Left lung (tissue), 14 donors: Measurements from ENCODE around the gene SP8. TPM values are rescaled to one million over a fixed set of nuclear protein-coding genes. Genes with fewer than 3 reads are reported as not detected.
"Not testable (repeated sequence)": the region's sequence is repeated elsewhere in the genome, so short reads cannot be mapped to it uniquely, and the experiment has no call there.

ENCODE experiments used
- ATAC-seq: fragments of 200-7000 bp; cut with Tn5 transposase; one replicate; pipeline ENCODE4 v1.9.1; 2020; ENCODE audit warnings: moderate library complexity
- DNase-seq, 4 donors: peaks; one replicate each; pipeline ENCODE4 v3.0.0-alpha.2; 2013 to 2020
- H3K27ac ChIP-seq, 2 donors: fragments of 200-600 bp; sonication (generic) in 1 of 2; one replicate each; pipeline versions ENCODE4 v1.5.0 to v1.8.0; 2020 to 2021
- H3K27me3 ChIP-seq, 2 donors: fragments of 200-600 bp; sonication (generic) in 1 of 2; one replicate each; pipeline versions ENCODE4 v1.5.0 to v1.8.0; 2020 to 2021
- H3K36me3 ChIP-seq, 2 donors: fragments of 200-600 bp; sonication (generic) in 1 of 2; one replicate each; pipeline versions ENCODE4 v1.5.0 to v1.8.0; 2020 to 2021
- H3K4me1 ChIP-seq, 2 donors: fragments of 200-600 bp; one replicate each; pipeline ENCODE4 v1.8.0; 2021
- H3K4me3 ChIP-seq, 2 donors: fragments of 200-600 bp; sonication (generic) in 1 of 2; one replicate each; pipeline versions ENCODE4 v1.5.0 to v1.8.0; 2020 to 2021; ENCODE audit warnings: mild to moderate bottlenecking in 1 of 2
- H3K9me3 ChIP-seq, 2 donors: fragments of 200-600 bp; sonication (generic) in 1 of 2; one replicate each; pipeline versions ENCODE4 v1.5.0 to v1.8.0; 2020 to 2021
- CTCF ChIP-seq, 2 donors: fragments of 200-600 bp; sonication (generic) in 1 of 2; IDR thresholded peaks; one replicate each; pipeline versions ENCODE4 v1.5.0 to v1.8.0; 2021; ENCODE audit warnings: antibody characterized with exemption in 2 of 2
- intact Hi-C, 2 donors: fragments of 100-400 bp; cut with DNase I; formaldehyde crosslinking; loops; one replicate each; pipeline versions ENCODE4 v1.11.2 to v1.14.2; 2022
- long read RNA-seq, 12 donors: library from polyadenylated mRNA in 2 of 12; unstranded in 2 of 12; transcript quantifications; one replicate each; pipeline ENCODE4 v2.0.0 and lab custom pipeline, GENCODE V29; 2019 to 2026
- polyA plus RNA-seq, 6 donors: library from polyadenylated mRNA; unstranded; fragments of 120-200 nt; gene quantifications; one replicate each; pipeline ENCODE4 v1.2.1, GENCODE V29; 2013; ENCODE audit not compliant: insufficient read length in 6 of 6
- total RNA-seq, 2 donors: library from RNA; stranded (reverse); fragmentation: NEBNext Ultra II Directional; extraction: Animal tissue kit (Norgen Biotek cat#: 25700); gene quantifications; one replicate each; pipeline ENCODE4 v1.2.1, GENCODE V29; 2021
- donor health status: DM: no; HTN: yes; CAD: no.
- donor health status: DM: no; HTN: no; CAD: no.

The SP8 gene
- total RNA-seq = not detected
- not detected for polyA plus RNA-seq
- long read RNA-seq, donor 1 = 0 reads
- long read RNA-seq, donor 2 = 0 reads
- long read RNA-seq, donor 3 = 0 reads
- long read RNA-seq, donor 4 = 0 reads
- long read RNA-seq, donor 5 = 0 reads
- long read RNA-seq, donor 6 = 0 reads
- long read RNA-seq, donor 7 = 0 reads
- long read RNA-seq, donor 8 = 0 reads
- long read RNA-seq, donor 9 = 0 reads
- long read RNA-seq, donor 10 = 0 reads
- long read RNA-seq, donor 11, transcript SP8-202 (2 exons, 1,618 nt) = major isoform, 5 of 6 reads
- long read RNA-seq, donor 11, partial matches to known transcripts = 0 of 6 reads
- long read RNA-seq, donor 11, other reads (novel, unspliced or antisense) = 0 of 6 reads
- long read RNA-seq, donor 12 = 0 reads

- peaks cover 3 to 31% of the 10 kb centered on the region in 2 donors for H3K4me1 ChIP-seq
- H3K9me3 ChIP-seq = no peaks in the 10 kb centered on the region
- no peak within 1 kb of the TSS for H3K27ac ChIP-seq
- DNase-seq = peak in 2 of 4 donors; percentile 49 to 76
- H3K27me3 ChIP-seq = peaks cover 99 to 100% of the 10 kb centered on the region in 2 donors
- no peaks in the 10 kb centered on the region for H3K36me3 ChIP-seq
- intact Hi-C loops = no loop called here
- ATAC-seq = peak; percentile 20
- peak within 1 kb of the TSS in 1 of 2 donors; percentile 17 for H3K4me3 ChIP-seq
- TF ChIP-seq CTCF (IDR thresholded peaks at IDR 0.05) = no peak
Measured at GRCh38 chr7:20786779-20787659, at the start of gene SP8. Gene SP8, minus strand, starts transcription at chr7:20786886. Its CDS starts 88 bp downstream, at chr7:20786798.

- H3K4me1 ChIP-seq, H3K9me3 ChIP-seq, DNase-seq, H3K4me3 ChIP-seq, H3K36me3 ChIP-seq, H3K27ac ChIP-seq, ATAC-seq, intact Hi-C loops, H3K27me3 ChIP-seq: not testable (repeated sequence)
Measured at GRCh38 chr7:20836424-20836823, 49.7 kb upstream of the SP8 start.

GRCh38 chr7:20835111-20835750, 48.5 kb upstream of the SP8 start:
- no peak for ATAC-seq
- intact Hi-C loops = no loop called here
- Histone ChIP-seq H3K4me1 (no peaks in the 10 kb centered on the region), H3K36me3 (no peaks in the 10 kb centered on the region), H3K27me3 (no peaks in the 10 kb centered on the region), H3K9me3 (no peaks in the 10 kb centered on the region), H3K4me3 (no peak overlapping the region), H3K27ac (no peak overlapping the region)
- no peak for DNase-seq
- no peak for TF ChIP-seq CTCF (IDR thresholded peaks at IDR 0.05)

GRCh38 chr7:20834656-20835055, 48.0 kb upstream of the SP8 start:
- intact Hi-C loops = no loop called here
- Histone ChIP-seq H3K27ac (no peak overlapping the region), H3K4me3 (no peak overlapping the region), H3K27me3 (no peaks in the 10 kb centered on the region), H3K9me3 (no peaks in the 10 kb centered on the region), H3K36me3 (no peaks in the 10 kb centered on the region), H3K4me1 (no peaks in the 10 kb centered on the region)
- no peak for DNase-seq
- TF ChIP-seq CTCF (IDR thresholded peaks at IDR 0.05) = no peak
- no peak for ATAC-seq

- H3K36me3 ChIP-seq = no peaks in the 10 kb centered on the region
- H3K4me1 ChIP-seq = no peaks in the 10 kb centered on the region
- no peak overlapping the region for H3K4me3 ChIP-seq
- ATAC-seq = no peak
- H3K9me3 ChIP-seq = no peaks in the 10 kb centered on the region
- H3K27me3 ChIP-seq = no peaks in the 10 kb centered on the region
- TF ChIP-seq CTCF (IDR thresholded peaks at IDR 0.05) = no peak
- intact Hi-C loops = no loop called here
- DNase-seq = no peak
- no peak overlapping the region for H3K27ac ChIP-seq
Measured at GRCh38 chr7:20831956-20832355, 45.3 kb upstream of the SP8 start.
